HFFc6 (cell line): Measurements from ENCODE around the gene POC1A. TPM values are rescaled to one million over a fixed set of nuclear protein-coding genes. Genes with fewer than 3 reads are reported as not detected.

Source experiments
- DNase-seq: peaks from one replicate; pipeline ENCODE4 v3.0.0-alpha.2; 2018
- H3K27ac Mint-ChIP-seq: 2 replicates; pipeline ENCODE4 v1.8.0; 2020; ENCODE audit warnings: mild to moderate bottlenecking, mixed read lengths
- H3K27me3 Mint-ChIP-seq: 2 replicates; pipeline ENCODE4 v1.8.0; 2021; ENCODE audit warnings: mild to moderate bottlenecking, moderate library complexity, mixed read lengths; ENCODE audit not compliant: insufficient read depth
- H3K36me3 Mint-ChIP-seq: 2 replicates; pipeline ENCODE4 v1.8.0; 2021; ENCODE audit warnings: low read depth, mixed read lengths
- H3K4me1 Mint-ChIP-seq: 2 replicates; pipeline ENCODE4 v1.8.0; 2020; ENCODE audit warnings: low read depth, mixed read lengths
- H3K4me3 Mint-ChIP-seq: 2 replicates; pipeline ENCODE4 v1.8.0; 2020; ENCODE audit warnings: mild to moderate bottlenecking, moderate library complexity, mixed read lengths
- H3K9me3 Mint-ChIP-seq: 2 replicates; pipeline ENCODE4 v1.8.0; 2020; ENCODE audit warnings: mild to moderate bottlenecking, mixed read lengths
- total RNA-seq, 6 experiments: library from RNA; stranded (reverse); fragmentation: NEBNext Ultra II Directional; extraction: Animal tissue kit (Norgen Biotek cat#: 25700); gene quantifications; 2 replicates in 1 of 6; 3 replicates in 5 of 6; pipeline ENCODE4 v1.2.3, GENCODE V29; 2021
- TF ChIP-seq, protein P1 (sequence below): fragments of 200-600 bp; sonication (generic); IDR thresholded peaks from 2 replicates; pipeline ENCODE4 v1.5.0; 2021; ENCODE audit warnings: antibody characterized with exemption, mild to moderate bottlenecking

POC1A gene
- total RNA-seq, 6 experiments from 2014 or later: 11.0 to 21.3 (median 20.5) TPM

DNA sequence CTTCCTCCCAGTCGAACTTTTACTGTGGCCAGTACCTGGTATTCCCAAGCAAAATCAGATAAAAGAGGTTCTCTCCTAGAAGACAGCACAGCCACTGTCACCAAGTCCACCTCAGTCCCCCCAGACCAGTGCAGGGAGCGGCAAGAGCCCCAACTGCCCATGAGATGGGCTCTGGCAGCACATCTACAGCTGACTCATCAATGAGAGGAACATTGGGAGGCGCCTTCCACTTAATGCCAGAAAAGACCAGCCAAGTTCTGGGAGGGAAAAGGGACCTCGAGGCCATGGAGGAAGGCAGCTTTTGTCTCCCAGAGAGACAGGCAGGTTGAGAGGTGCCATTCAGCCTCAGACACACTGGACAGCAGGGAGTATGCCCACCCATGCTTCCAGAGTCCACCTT, 28.2 kb downstream of the POC1A start:
- Mint-ChIP-seq H3K9me3 (no peaks in the 10 kb centered on the region), H3K36me3 (peaks cover 13% of the 10 kb centered on the region; the same call in 1 of the 2 replicates)
- no peak for DNase-seq

DNA sequence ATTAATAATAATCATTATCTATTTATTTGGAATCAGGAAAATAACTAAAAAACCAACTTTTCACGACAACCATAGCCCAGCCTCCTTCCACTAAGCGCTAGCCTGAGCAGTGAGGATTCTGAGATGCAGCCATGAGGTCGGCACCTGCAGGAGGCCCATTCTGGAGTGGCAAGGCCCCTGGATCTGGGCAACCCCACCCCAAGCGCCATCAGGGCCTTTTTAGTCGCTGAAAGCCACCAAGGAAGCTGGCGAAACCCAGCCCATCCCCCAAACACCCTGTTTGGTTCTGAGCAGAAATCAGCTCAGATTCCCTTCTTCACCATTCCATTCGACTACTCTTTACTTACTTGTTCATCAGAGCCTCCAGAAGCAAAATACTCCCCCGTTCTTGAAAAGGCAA, 29.5 kb downstream of the POC1A start:
- H3K36me3 Mint-ChIP-seq: peaks cover 13% of the 10 kb centered on the region; the same call in 1 of the 2 replicates
- DNase-seq: no peak
- H3K4me3 Mint-ChIP-seq: no peak overlapping the region
- no peaks in the 10 kb centered on the region for H3K9me3 Mint-ChIP-seq
- H3K27me3 Mint-ChIP-seq: no peaks in the 10 kb centered on the region; the same call in 1 of the 2 replicates
- H3K27ac Mint-ChIP-seq: no peak overlapping the region
- TF ChIP-seq, protein P1, sequence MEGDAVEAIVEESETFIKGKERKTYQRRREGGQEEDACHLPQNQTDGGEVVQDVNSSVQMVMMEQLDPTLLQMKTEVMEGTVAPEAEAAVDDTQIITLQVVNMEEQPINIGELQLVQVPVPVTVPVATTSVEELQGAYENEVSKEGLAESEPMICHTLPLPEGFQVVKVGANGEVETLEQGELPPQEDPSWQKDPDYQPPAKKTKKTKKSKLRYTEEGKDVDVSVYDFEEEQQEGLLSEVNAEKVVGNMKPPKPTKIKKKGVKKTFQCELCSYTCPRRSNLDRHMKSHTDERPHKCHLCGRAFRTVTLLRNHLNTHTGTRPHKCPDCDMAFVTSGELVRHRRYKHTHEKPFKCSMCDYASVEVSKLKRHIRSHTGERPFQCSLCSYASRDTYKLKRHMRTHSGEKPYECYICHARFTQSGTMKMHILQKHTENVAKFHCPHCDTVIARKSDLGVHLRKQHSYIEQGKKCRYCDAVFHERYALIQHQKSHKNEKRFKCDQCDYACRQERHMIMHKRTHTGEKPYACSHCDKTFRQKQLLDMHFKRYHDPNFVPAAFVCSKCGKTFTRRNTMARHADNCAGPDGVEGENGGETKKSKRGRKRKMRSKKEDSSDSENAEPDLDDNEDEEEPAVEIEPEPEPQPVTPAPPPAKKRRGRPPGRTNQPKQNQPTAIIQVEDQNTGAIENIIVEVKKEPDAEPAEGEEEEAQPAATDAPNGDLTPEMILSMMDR: no peak
- H3K4me1 Mint-ChIP-seq: peaks cover 41% of the 10 kb centered on the region

More for the DNA sequence above, 28.2 kb downstream of the POC1A start:
- H3K4me1 Mint-ChIP-seq: peaks cover 39% of the 10 kb centered on the region
- peak overlapping the region; percentile 6; the same call in 1 of the 2 replicates for H3K27ac Mint-ChIP-seq
- no peak overlapping the region for H3K4me3 Mint-ChIP-seq
- H3K27me3 Mint-ChIP-seq: no peaks in the 10 kb centered on the region; the same call in 1 of the 2 replicates
- TF ChIP-seq, protein P1: no peak

DNA sequence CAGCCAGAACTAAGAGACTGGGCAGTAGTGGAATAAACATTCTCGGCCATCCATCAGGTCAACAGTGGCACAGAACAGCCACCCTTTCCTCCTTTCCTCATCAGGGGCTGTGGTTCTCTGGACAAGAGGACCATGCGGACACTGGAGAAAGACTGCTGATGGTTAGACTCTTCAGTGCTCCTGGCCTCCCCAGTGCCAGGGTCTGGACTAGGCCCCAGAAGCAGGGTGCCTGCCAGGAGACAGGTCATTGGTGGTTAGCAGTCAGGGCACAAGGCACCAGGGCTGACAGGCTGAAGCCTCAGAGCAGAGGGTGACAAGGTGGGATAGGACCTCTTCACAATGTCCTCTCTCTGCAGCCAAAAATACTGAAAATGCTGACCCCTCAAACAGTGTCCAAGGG, 30.1 kb downstream of the POC1A start:
- Mint-ChIP-seq H3K9me3 (no peaks in the 10 kb centered on the region), H3K4me1 (peaks cover 41% of the 10 kb centered on the region), H3K4me3 (no peak overlapping the region), H3K27ac (no peak overlapping the region), H3K36me3 (peaks cover 18% of the 10 kb centered on the region; the same call in 1 of the 2 replicates), H3K27me3 (no peaks in the 10 kb centered on the region; the same call in 1 of the 2 replicates)
- no peak for DNase-seq
- TF ChIP-seq, protein P1: no peak

DNA sequence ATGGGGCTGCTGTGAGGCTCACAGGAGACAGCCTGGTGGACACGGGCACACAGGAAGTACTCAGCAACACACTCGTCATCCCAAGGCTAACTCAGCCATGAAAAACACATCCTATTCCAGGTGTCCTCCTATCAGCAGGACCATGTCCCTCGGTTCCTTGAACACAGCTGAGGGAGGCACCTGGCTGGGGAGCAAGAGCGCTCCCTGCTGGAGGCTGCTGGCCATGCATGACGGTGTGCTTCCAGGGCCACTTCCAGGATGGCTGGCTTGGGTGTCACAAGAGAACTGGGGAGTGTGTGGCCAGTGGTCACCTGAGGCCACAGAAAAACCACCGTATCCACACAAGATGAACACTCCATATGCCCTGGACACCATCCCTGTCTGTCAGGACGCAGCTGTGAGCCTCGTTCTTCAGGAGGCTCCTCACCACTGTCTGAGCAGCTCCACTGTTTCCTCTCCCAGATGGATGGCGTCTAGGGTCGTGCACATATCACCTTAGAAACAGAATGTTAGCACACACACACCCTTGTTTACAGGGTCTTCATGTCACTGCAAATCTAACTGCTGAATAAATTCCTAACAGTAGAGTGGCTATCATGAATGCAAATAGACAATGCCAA, 31.0 kb downstream of the POC1A start:
- Mint-ChIP-seq H3K36me3 (peaks cover 19% of the 10 kb centered on the region; the same call in 1 of the 2 replicates), H3K9me3 (no peaks in the 10 kb centered on the region), H3K4me1 (peaks cover 34% of the 10 kb centered on the region), H3K27ac (no peak overlapping the region), H3K4me3 (no peak overlapping the region), H3K27me3 (no peaks in the 10 kb centered on the region; the same call in 1 of the 2 replicates)
- TF ChIP-seq, protein P1: peak; percentile 96
- peak; percentile 46 for DNase-seq

DNA sequence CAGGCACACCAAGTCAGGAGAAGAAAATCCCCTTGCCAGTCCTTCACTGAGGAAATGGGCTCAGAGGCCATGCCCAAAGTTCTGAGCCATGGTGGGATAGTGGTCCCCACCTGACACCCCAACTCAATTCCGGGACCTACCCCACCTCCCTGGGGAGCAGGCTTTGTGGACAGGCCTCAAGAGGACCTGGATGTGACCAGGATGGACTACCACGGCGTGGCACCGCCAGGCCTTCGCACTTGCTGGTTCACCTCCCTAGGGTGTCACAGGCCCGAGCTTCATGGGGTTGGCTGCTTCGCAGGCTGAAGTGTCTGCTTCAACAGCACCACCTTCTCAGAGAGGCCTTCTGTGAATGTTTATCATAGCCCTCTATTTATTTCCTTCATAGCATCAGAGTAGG, 31.7 kb downstream of the POC1A start:
- Mint-ChIP-seq H3K27me3 (no peaks in the 10 kb centered on the region; the same call in 1 of the 2 replicates), H3K27ac (no peak overlapping the region), H3K4me1 (peaks cover 28% of the 10 kb centered on the region), H3K9me3 (no peaks in the 10 kb centered on the region), H3K4me3 (no peak overlapping the region), H3K36me3 (peaks cover 19% of the 10 kb centered on the region; the same call in 1 of the 2 replicates)
- TF ChIP-seq, protein P1: no peak
- no peak for DNase-seq
